VCaP (cell line): ENCODE results near the gene RRAS2.

ENCODE experiments used
- H3K27ac ChIP-seq: fragments of 450-650 bp; 2 replicates; pipeline ENCODE4 v1.5.1; 2017
- CTCF ChIP-seq: fragments of 450-650 bp; conservative IDR thresholded peaks from 2 replicates; pipeline ENCODE4 v1.5.1; 2017; ENCODE audit warnings: mild to moderate bottlenecking, moderate library complexity

RRAS2 gene

GRCh38 chr11:14336507-14337503 lies 22.2 kb downstream of the RRAS2 start:
- TF ChIP-seq CTCF: no peak
- no peak overlapping the region for H3K27ac ChIP-seq

GRCh38 chr11:14335712-14336111 lies 23.3 kb downstream of the RRAS2 start:
- H3K27ac ChIP-seq: no peak overlapping the region
- no peak for TF ChIP-seq CTCF

- no peak overlapping the region for H3K27ac ChIP-seq
- no peak for TF ChIP-seq CTCF
These were observed 24.1 kb downstream of the RRAS2 start for GRCh38 chr11:14334893-14335292.

GRCh38 chr11:14334192-14334591 lies 24.8 kb downstream of the RRAS2 start:
- TF ChIP-seq CTCF: no peak
- no peak overlapping the region for H3K27ac ChIP-seq

- TF ChIP-seq CTCF: no peak
- H3K27ac ChIP-seq: no peak overlapping the region
These were observed 27.4 kb downstream of the RRAS2 start for GRCh38 chr11:14331476-14332136.

- TF ChIP-seq CTCF: no peak
- no peak overlapping the region for H3K27ac ChIP-seq
These were observed 28.1 kb downstream of the RRAS2 start for GRCh38 chr11:14330881-14331280.

- no peak for TF ChIP-seq CTCF
- H3K27ac ChIP-seq: no peak overlapping the region
These were observed 29.3 kb downstream of the RRAS2 start for GRCh38 chr11:14329702-14330101.
